ENCODE results near the gene SPRR2D.
"Not testable (repeated sequence)": the region's sequence is repeated elsewhere in the genome, so short reads cannot be mapped to it uniquely, and the experiment has no call there.

SPRR2D gene

GRCh38 chr1:153049211-153049610 lies 8.3 kb upstream of the SPRR2D start:
- Histone ChIP-seq H3K4me3 (ENCODE audit: low read length) (no peak overlapping the region), H3K27ac (ENCODE audit: low read depth, low read length) (no peak overlapping the region), H3K36me3 (ENCODE audit: insufficient read depth, low read length) (no peaks in the 10 kb centered on the region), H3K9ac (ENCODE audit: low read depth, low read length) (no peak overlapping the region), H3K4me1 (ENCODE audit: insufficient read depth, low read length) (no peaks in the 10 kb centered on the region), H3K9me3 (ENCODE audit: insufficient read depth, low read depth, low read length) (no peaks in the 10 kb centered on the region), H3K27me3 (ENCODE audit: insufficient read depth, low read length) (no peaks in the 10 kb centered on the region)
- 88% methylated on average over 2 of the region's 2 CpGs for WGBS

DNA sequence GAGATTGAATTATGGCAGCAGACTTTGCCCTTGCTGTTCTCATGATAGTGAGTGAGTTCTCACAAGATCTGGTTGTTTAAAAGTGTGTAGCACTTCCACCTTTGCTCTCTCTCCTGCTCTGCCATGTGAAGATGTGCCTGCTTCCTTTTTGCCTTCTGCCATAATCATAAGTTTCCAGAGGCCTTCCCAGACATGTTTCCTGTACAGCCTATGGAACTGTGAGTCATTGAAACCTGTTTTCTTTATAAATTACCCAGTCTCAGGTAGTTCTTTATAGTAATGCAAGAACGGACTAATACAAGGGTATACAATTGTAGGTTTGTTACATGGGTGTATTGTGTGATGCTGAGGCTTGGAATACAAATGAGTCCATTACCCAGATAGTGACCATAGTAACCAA lies 5.7 kb downstream of the SPRR2D start:
- no peak overlapping the region for H3K9ac ChIP-seq (ENCODE audit: low read depth, low read length)
- no peak overlapping the region for H3K4me3 ChIP-seq (ENCODE audit: low read length)
- 100% methylated on average over 1 of the region's 1 CpG for WGBS
- H3K27me3 ChIP-seq (ENCODE audit: insufficient read depth, low read length) = no peaks in the 10 kb centered on the region
- no peaks in the 10 kb centered on the region for H3K36me3 ChIP-seq (ENCODE audit: insufficient read depth, low read length)
- H3K27ac ChIP-seq (ENCODE audit: low read depth, low read length) = no peak overlapping the region
- no peaks in the 10 kb centered on the region for H3K4me1 ChIP-seq (ENCODE audit: insufficient read depth, low read length)
- H3K9me3 ChIP-seq (ENCODE audit: insufficient read depth, low read depth, low read length) = no peaks in the 10 kb centered on the region

- Histone ChIP-seq H3K27me3 (ENCODE audit: insufficient read depth, low read length) (no peaks in the 10 kb centered on the region), H3K36me3 (ENCODE audit: insufficient read depth, low read length) (no peaks in the 10 kb centered on the region), H3K9me3 (ENCODE audit: insufficient read depth, low read depth, low read length) (no peaks in the 10 kb centered on the region), H3K4me1 (ENCODE audit: insufficient read depth, low read length) (no peaks in the 10 kb centered on the region), H3K9ac (ENCODE audit: low read depth, low read length) (no peak overlapping the region), H3K4me3 (ENCODE audit: low read length) (no peak overlapping the region), H3K27ac (ENCODE audit: low read depth, low read length) (no peak overlapping the region)
- WGBS = 20% methylated on average over 2 of the region's 3 CpGs
Measured at GRCh38 chr1:153032677-153033308, 8.1 kb downstream of the SPRR2D start.

DNA sequence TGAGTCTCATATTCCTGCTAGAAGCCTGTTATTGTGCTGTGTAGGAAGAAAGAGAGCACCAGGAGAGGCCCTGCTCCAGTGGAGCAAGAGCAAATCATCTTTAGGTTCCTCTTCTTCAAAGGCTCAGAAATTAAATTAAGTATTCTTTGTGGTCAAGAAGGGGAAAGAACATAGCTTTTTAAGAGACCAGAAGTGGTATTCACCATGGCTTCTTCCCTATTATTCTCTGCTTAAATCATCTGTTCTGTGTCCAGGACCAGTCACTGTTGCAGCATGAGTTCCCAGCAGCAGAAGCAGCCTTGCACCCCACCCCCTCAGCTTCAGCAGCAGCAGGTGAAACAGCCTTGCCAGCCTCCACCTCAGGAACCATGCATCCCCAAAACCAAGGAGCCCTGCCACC lies 8.8 kb downstream of the SPRR2D start:
- H3K9me3 ChIP-seq (ENCODE audit: insufficient read depth, low read depth, low read length) = no peaks in the 10 kb centered on the region
- H3K27me3 ChIP-seq (ENCODE audit: insufficient read depth, low read length) = no peaks in the 10 kb centered on the region
- no peak overlapping the region for H3K27ac ChIP-seq (ENCODE audit: low read depth, low read length)
- no peaks in the 10 kb centered on the region for H3K4me1 ChIP-seq (ENCODE audit: insufficient read depth, low read length)
- H3K9ac ChIP-seq (ENCODE audit: low read depth, low read length) = no peak overlapping the region
- no peak overlapping the region for H3K4me3 ChIP-seq (ENCODE audit: low read length)
- no peaks in the 10 kb centered on the region for H3K36me3 ChIP-seq (ENCODE audit: insufficient read depth, low read length)

- Histone ChIP-seq H3K27me3 (ENCODE audit: insufficient read depth, low read length) (no peaks in the 10 kb centered on the region), H3K27ac (ENCODE audit: low read depth, low read length) (no peak within 1 kb of the TSS), H3K9ac (ENCODE audit: low read depth, low read length) (no peak within 1 kb of the TSS), H3K36me3 (ENCODE audit: insufficient read depth, low read length) (no peaks in the 10 kb centered on the region), H3K9me3 (ENCODE audit: insufficient read depth, low read depth, low read length) (no peaks in the 10 kb centered on the region), H3K4me3 (ENCODE audit: low read length) (no peak within 1 kb of the TSS), H3K4me1 (ENCODE audit: insufficient read depth, low read length) (no peaks in the 10 kb centered on the region)
Measured at GRCh38 chr1:153030895-153031294, 10.0 kb downstream of the SPRR2D start, which contains the start of gene SPRR1B. TSS of gene SPRR1B (plus strand) at chr1:153031203. CDS start at chr1:153032346, 1,143 bp downstream.

- WGBS = 52% methylated on average over 1 of the region's 1 CpG
- no peaks in the 10 kb centered on the region for H3K9me3 ChIP-seq (ENCODE audit: insufficient read depth, low read depth, low read length)
- H3K27me3 ChIP-seq (ENCODE audit: insufficient read depth, low read length) = no peaks in the 10 kb centered on the region
- H3K9ac ChIP-seq (ENCODE audit: low read depth, low read length) = no peak overlapping the region
- H3K27ac ChIP-seq (ENCODE audit: low read depth, low read length) = no peak overlapping the region
- H3K4me1 ChIP-seq (ENCODE audit: insufficient read depth, low read length) = no peaks in the 10 kb centered on the region
- no peak overlapping the region for H3K4me3 ChIP-seq (ENCODE audit: low read length)
- H3K36me3 ChIP-seq (ENCODE audit: insufficient read depth, low read length) = no peaks in the 10 kb centered on the region
Measured at GRCh38 chr1:153028766-153029165, 12.2 kb downstream of the SPRR2D start.

DNA sequence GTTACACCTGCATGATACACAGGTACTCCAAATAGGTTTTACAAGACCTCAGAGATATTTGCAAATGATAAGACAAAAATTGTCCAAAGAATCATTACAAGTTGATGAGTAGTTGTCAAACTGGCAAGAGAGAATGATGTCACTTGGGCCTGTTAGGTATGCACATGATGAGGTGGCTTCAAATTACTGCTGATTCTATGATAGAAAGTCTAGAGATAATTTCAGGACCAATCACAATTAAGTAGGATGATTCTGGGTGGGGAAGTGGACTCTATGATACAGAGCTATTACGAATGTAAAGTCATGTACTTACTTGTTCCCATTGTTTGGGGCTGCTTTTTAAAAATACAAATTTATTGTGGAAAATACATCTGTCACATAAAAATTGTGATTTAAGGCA lies 15.1 kb downstream of the SPRR2D start:
- Histone ChIP-seq H3K4me3 (ENCODE audit: low read length) (no peak overlapping the region), H3K4me1 (ENCODE audit: insufficient read depth, low read length) (0 out of 2 replicates have a peak, but pooled peaks cover 7% of the 10 kb centered on the region), H3K36me3 (ENCODE audit: insufficient read depth, low read length) (no peaks in the 10 kb centered on the region), H3K9me3 (ENCODE audit: insufficient read depth, low read depth, low read length) (0 out of 2 replicates have a peak, but pooled peaks cover 2% of the 10 kb centered on the region), H3K27me3 (ENCODE audit: insufficient read depth, low read length) (no peaks in the 10 kb centered on the region), H3K27ac (ENCODE audit: low read depth, low read length) (no peak overlapping the region), H3K9ac (ENCODE audit: low read depth, low read length) (no peak overlapping the region)
- 100% methylated on average over 1 of the region's 1 CpG for WGBS

GRCh38 chr1:153024413-153024812 lies 16.5 kb downstream of the SPRR2D start:
- H3K27ac ChIP-seq (ENCODE audit: low read depth, low read length) = no peak overlapping the region
- no peak overlapping the region for H3K9ac ChIP-seq (ENCODE audit: low read depth, low read length)
- H3K36me3 ChIP-seq (ENCODE audit: insufficient read depth, low read length) = no peaks in the 10 kb centered on the region
- 88% methylated on average over 1 of the region's 1 CpG for whole genome bisulfite sequencing
- 0 out of 2 replicates have a peak, but pooled peaks cover 7% of the 10 kb centered on the region for H3K4me1 ChIP-seq (ENCODE audit: insufficient read depth, low read length)
- H3K27me3 ChIP-seq (ENCODE audit: insufficient read depth, low read length) = no peaks in the 10 kb centered on the region
- H3K9me3 ChIP-seq (ENCODE audit: insufficient read depth, low read depth, low read length) = 0 out of 2 replicates have a peak, but pooled peaks cover 2% of the 10 kb centered on the region
- no peak overlapping the region for H3K4me3 ChIP-seq (ENCODE audit: low read length)

DNA sequence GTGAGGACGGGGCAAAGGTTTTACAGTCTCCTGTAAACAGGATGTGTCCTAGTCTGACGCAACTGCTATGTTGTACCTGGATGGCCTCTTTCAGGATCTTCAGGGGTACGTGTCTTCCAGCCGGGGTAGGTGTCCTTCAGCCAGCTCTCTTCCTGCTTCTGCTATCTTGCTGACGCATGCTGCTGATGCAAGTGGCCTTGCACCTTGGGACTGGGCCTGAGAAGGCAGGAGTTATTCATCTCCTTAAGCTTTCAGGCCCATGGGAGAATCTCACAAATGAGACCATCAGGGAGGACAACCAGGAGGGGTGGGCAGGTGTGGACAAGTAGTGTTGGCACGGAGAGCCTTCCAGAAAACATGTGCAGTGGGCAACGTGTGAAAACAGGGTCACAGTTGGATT lies 17.8 kb downstream of the SPRR2D start:
- Histone ChIP-seq H3K36me3 (ENCODE audit: insufficient read depth, low read length) (no peaks in the 10 kb centered on the region), H3K9ac (ENCODE audit: low read depth, low read length) (no peak overlapping the region), H3K27me3 (ENCODE audit: insufficient read depth, low read length) (no peaks in the 10 kb centered on the region), H3K4me1 (ENCODE audit: insufficient read depth, low read length) (0 out of 2 replicates have a peak, but pooled peaks cover 7% of the 10 kb centered on the region), H3K4me3 (ENCODE audit: low read length) (no peak overlapping the region), H3K9me3 (ENCODE audit: insufficient read depth, low read depth, low read length) (0 out of 2 replicates have a peak, but pooled peaks cover 6% of the 10 kb centered on the region), H3K27ac (ENCODE audit: low read depth, low read length) (no peak overlapping the region)
- WGBS = 85% methylated on average over 7 of the region's 7 CpGs

GRCh38 chr1:153022340-153022739 lies 18.6 kb downstream of the SPRR2D start:
- peaks cover 10% of the 10 kb centered on the region; the same call in 1 of the 2 replicates for H3K9me3 ChIP-seq (ENCODE audit: insufficient read depth, low read depth, low read length)
- not testable (repeated sequence) for H3K4me1 ChIP-seq (ENCODE audit: insufficient read depth, low read length); H3K36me3 ChIP-seq (ENCODE audit: insufficient read depth, low read length); H3K9ac ChIP-seq (ENCODE audit: low read depth, low read length); H3K27me3 ChIP-seq (ENCODE audit: insufficient read depth, low read length); H3K4me3 ChIP-seq (ENCODE audit: low read length); H3K27ac ChIP-seq (ENCODE audit: low read depth, low read length)
- WGBS = 92% methylated on average over 9 of the region's 9 CpGs

DNA sequence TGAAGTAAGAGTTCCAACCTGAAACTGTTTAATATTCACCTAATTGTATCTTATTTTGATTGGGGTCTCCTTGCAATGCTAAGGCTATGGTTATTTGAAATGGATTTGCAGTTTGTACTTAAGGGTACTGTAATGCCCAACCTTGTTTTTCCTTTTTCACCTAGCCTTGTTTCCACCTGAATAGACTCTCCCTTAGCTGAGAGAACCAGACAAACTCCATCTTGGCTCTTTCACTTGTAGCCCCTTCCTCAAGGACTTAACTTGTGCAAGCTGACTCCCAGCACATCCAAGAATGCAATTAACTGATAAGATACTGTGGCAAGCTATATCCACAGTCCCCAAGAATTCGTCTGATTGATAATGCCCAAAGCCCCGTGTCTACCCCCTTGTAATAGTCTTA lies 19.1 kb downstream of the SPRR2D start:
- peaks cover 10% of the 10 kb centered on the region; the same call in 1 of the 2 replicates for H3K9me3 ChIP-seq (ENCODE audit: insufficient read depth, low read depth, low read length)
- WGBS = 64% methylated on average over 2 of the region's 2 CpGs
- H3K4me1 ChIP-seq (ENCODE audit: insufficient read depth, low read length); H3K9ac ChIP-seq (ENCODE audit: low read depth, low read length); H3K27me3 ChIP-seq (ENCODE audit: insufficient read depth, low read length); H3K36me3 ChIP-seq (ENCODE audit: insufficient read depth, low read length); H3K4me3 ChIP-seq (ENCODE audit: low read length); H3K27ac ChIP-seq (ENCODE audit: low read depth, low read length): not testable (repeated sequence)

DNA sequence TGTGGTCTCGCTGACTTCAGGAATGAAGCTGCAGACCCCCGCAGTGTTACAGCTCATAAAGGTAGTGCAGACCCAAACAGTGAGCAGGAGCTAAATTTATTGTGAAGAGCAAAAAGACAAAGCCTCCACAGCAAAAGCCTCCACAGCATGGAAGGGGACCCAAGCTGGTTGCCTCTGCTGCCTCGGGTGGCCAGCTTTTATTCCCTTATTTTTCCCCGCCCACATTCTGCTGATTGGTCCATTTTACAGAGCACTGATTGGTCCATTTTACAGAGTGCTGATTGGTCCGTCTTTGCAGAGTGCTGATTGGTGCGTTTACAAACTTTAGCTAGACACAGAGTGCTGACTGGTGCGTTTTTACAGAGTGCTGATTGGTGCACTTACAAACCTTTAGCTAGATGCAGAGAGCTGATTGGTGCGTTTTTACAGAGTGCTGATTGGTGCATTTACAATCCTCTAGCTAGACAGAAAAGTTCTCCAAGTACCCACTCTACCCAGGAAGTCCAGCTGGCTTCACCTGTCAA lies 29.6 kb downstream of the SPRR2D start:
- not testable (repeated sequence) for H3K4me1 ChIP-seq (ENCODE audit: insufficient read depth, low read length); H3K4me3 ChIP-seq (ENCODE audit: low read length); H3K9ac ChIP-seq (ENCODE audit: low read depth, low read length); H3K27me3 ChIP-seq (ENCODE audit: insufficient read depth, low read length); H3K27ac ChIP-seq (ENCODE audit: low read depth, low read length); H3K36me3 ChIP-seq (ENCODE audit: insufficient read depth, low read length)
- peaks cover 14% of the 10 kb centered on the region for H3K9me3 ChIP-seq (ENCODE audit: insufficient read depth, low read depth, low read length)
- WGBS = 79% methylated on average over 8 of the region's 8 CpGs
